ENCODE data around the gene PARD3. TPM values are rescaled to one million over a fixed set of nuclear protein-coding genes. Genes with fewer than 3 reads are reported as not detected.

The PARD3 gene
- total and polyA plus RNA-seq, 2 donors (not counting 3 experiments of a cell fraction or from before 2014, with no cell fraction given): 7.3 to 24.1 TPM

DNA sequence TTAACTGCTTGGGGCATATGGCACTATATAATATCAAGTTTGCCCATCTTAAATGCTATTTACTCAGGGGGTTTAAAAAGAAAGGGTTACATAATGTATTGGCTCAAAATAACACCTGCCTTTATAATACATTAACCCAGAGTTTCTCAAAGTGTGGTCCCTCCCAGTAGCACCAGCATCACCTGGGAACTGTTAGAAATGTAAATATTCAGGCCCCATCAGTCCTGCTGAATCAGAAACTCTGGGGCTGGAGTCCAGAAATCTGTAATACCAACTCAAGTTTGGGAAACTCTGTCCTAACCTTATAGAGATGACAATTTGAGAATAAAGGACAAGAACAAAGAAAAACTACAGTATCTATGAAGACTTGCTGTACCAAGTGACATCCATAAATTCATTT lies 270.7 kb downstream of the PARD3 start:
- TF ChIP-seq POLR2AphosphoS5 (IDR thresholded peaks at IDR 0.05; ENCODE audit: insufficient read depth, low read depth, low read length) (no peak), JUN (IDR thresholded peaks at IDR 0.05; ENCODE audit: borderline replicate concordance, insufficient read depth, insufficient read length, low read depth) (no peak), GATA2 (IDR thresholded peaks at IDR 0.05; ENCODE audit: insufficient read depth, insufficient read length, low read depth, low read length) (no peak), FOS (IDR thresholded peaks at IDR 0.05; ENCODE audit: borderline replicate concordance, insufficient read depth, low read length) (no peak), EZH2 (IDR thresholded peaks at IDR 0.05; ENCODE audit: borderline replicate concordance, low read depth, low read length, severe bottlenecking) (no peak), MYC (IDR thresholded peaks at IDR 0.05; ENCODE audit: low read depth, low read length) (no peak), POLR2A (IDR thresholded peaks at IDR 0.05; ENCODE audit: low read depth, low read length) (no peak)
- TF ChIP-seq, protein P1, sequence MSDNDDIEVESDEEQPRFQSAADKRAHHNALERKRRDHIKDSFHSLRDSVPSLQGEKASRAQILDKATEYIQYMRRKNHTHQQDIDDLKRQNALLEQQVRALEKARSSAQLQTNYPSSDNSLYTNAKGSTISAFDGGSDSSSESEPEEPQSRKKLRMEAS (IDR thresholded peaks at IDR 0.05; ENCODE audit: insufficient read depth, insufficient read length): no peak
- TF ChIP-seq, protein P2, sequence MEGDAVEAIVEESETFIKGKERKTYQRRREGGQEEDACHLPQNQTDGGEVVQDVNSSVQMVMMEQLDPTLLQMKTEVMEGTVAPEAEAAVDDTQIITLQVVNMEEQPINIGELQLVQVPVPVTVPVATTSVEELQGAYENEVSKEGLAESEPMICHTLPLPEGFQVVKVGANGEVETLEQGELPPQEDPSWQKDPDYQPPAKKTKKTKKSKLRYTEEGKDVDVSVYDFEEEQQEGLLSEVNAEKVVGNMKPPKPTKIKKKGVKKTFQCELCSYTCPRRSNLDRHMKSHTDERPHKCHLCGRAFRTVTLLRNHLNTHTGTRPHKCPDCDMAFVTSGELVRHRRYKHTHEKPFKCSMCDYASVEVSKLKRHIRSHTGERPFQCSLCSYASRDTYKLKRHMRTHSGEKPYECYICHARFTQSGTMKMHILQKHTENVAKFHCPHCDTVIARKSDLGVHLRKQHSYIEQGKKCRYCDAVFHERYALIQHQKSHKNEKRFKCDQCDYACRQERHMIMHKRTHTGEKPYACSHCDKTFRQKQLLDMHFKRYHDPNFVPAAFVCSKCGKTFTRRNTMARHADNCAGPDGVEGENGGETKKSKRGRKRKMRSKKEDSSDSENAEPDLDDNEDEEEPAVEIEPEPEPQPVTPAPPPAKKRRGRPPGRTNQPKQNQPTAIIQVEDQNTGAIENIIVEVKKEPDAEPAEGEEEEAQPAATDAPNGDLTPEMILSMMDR (IDR thresholded peaks at IDR 0.05; ENCODE audit: extremely low read depth in 1 of 2, insufficient read depth in 1 of 2, low read depth in 1 of 2, low read length in 2 of 2): no peak
- dilution Hi-C loops (cut with MboI; ENCODE audit: extremely low pct_ligation_motif_present, low sequenced_read_pairs): no loop called here
- Histone ChIP-seq H3K27ac (ENCODE audit: insufficient read depth, low read depth, low read length) (no peak overlapping the region), H3K4me3 (replicated peaks in 1 of 3; ENCODE audit: insufficient read depth in 1 of 3, low read depth in 1 of 3, low read length in 3 of 3) (no peak overlapping the region), H2AFZ (ENCODE audit: low read depth, low read length) (no peak overlapping the region), H3K79me2 (ENCODE audit: control insufficient read depth, insufficient read depth, low read length) (no peaks in the 10 kb centered on the region), H3K27me3 (ENCODE audit: control insufficient read depth in 2 of 2, insufficient read depth in 2 of 2, low read length in 2 of 2) (no peaks in the 10 kb centered on the region), H3K4me2 (ENCODE audit: insufficient read depth, low read length) (no peak overlapping the region), H3K9me1 (replicated peaks; ENCODE audit: control insufficient read depth, extremely low read depth, insufficient read depth, low read length) (no peaks in the 10 kb centered on the region), H3K36me3 (ENCODE audit: control insufficient read depth in 2 of 2, extremely low read depth in 1 of 2, insufficient read depth in 2 of 2, low read length in 2 of 2) (no peaks in the 10 kb centered on the region), H3K4me1 (ENCODE audit: control insufficient read depth, extremely low read depth, insufficient read depth, low read length) (no peaks in the 10 kb centered on the region), H3K9ac (replicated peaks; ENCODE audit: extremely low read depth, insufficient read depth, low read length) (no peak overlapping the region), H3K9me3 (replicated peaks; ENCODE audit: control insufficient read depth, insufficient read depth, low read length) (no peaks in the 10 kb centered on the region), H4K20me1 (replicated peaks; ENCODE audit: control insufficient read depth, extremely low read depth, insufficient read depth, low read length) (no peaks in the 10 kb centered on the region)
- intact Hi-C loops (cut with micrococcal nuclease): no loop called here
- ChIA-PET POLR2A (no interaction called here), CTCF (interaction anchor here (0.6 to 1.3 kb wide), 5 partner anchors 9 to 94 kb away, joined by 3 to 6 read pairs (median 4); no protein-coding TSS in a partner anchor)
- DNase-seq (ENCODE audit: low read depth, low spot score) (no peak), FAIRE-seq (no peak)
- no TSS peak for BruUV-seq (replicated peaks)
